ENCODE data around the gene ASCL4. TPM values are rescaled to one million over a fixed set of nuclear protein-coding genes. Genes with fewer than 3 reads are reported as not detected.

The ASCL4 gene
- total and polyA plus RNA-seq, 2 experiments from 2014 or later: not detected

DNA sequence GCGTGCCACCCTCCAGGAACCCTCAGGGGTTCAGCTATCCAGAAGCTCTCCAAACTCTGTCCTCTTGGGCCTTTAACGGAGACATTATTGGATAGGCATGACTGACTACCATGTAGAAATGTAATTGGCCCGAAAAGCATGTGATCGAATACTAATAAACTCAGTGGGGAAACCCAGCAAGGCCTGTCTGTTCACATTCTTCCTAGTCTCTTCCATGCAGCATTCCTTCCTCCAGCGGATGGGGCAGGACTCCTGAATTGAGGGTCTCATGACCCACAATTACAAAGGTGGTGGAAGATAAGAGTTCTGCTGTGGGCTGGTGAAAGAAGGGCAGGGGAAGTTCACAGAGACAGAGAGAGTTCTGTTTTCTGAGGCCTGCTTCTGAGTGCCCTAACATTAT lies 7.0 kb upstream of the ASCL4 start (continued):
- TF ChIP-seq REST (IDR thresholded peaks at IDR 0.05; ENCODE audit: unreplicated experiment) (no peak), ZNF331 (CRISPR knock-in tag; IDR thresholded peaks at IDR 0.05; ENCODE audit: low read depth) (no peak)

GRCh38 chr12:107775093-107775721 lies 703 bp downstream of the ASCL4 start:
- peaks cover 44% of the 10 kb centered on the region for H3K27me3 Mint-ChIP-seq (ENCODE audit: insufficient read depth, low read depth, poor library complexity)
- H3K27ac ChIP-seq (ENCODE audit: low read depth): no peak overlapping the region
- H4K20me1 ChIP-seq (replicated peaks; ENCODE audit: insufficient read depth): no peaks in the 10 kb centered on the region; the same call in 1 of the 2 replicates
- H3K4me1 Mint-ChIP-seq: peaks cover 9% of the 10 kb centered on the region; the same call in 2 of the 3 replicates
- peaks cover 78% of the 10 kb centered on the region for H3K27me3 ChIP-seq (ENCODE audit: insufficient read depth)
- peak overlapping the region; percentile 86 for H3K4me2 ChIP-seq
- H3K4me3 Mint-ChIP-seq: peak overlapping the region; percentile 72
- peak overlapping the region; percentile 71 for H3K4me3 ChIP-seq
- H2AFZ ChIP-seq: peak overlapping the region; percentile 87
- H3K79me2 ChIP-seq (replicated peaks; ENCODE audit: insufficient read depth): no peaks in the 10 kb centered on the region
- peak; percentile 97 for ATAC-seq
- H3K4me1 ChIP-seq (ENCODE audit: insufficient read depth): no peaks in the 10 kb centered on the region
- H3K36me3 ChIP-seq (ENCODE audit: insufficient read depth): no peaks in the 10 kb centered on the region
- no peaks in the 10 kb centered on the region for H3K36me3 Mint-ChIP-seq (ENCODE audit: low read depth)
- H3K9me2 ChIP-seq (ENCODE audit: insufficient read depth): no peaks in the 10 kb centered on the region
- 0 out of 2 replicates have a peak, but pooled peaks cover 5% of the 10 kb centered on the region for H3F3A ChIP-seq (replicated peaks; ENCODE audit: low read depth)
- peak; percentile 88 for DNase-seq (ENCODE audit: low spot score)
- H3K9me3 Mint-ChIP-seq: no peaks in the 10 kb centered on the region; the same call in 2 of the 3 replicates
- H3K27ac Mint-ChIP-seq: no peak overlapping the region
- TF ChIP-seq EZH2 (IDR thresholded peaks at IDR 0.05; ENCODE audit: low read depth, unreplicated experiment) (no peak), JUNB (IDR thresholded peaks at IDR 0.05; ENCODE audit: unreplicated experiment) (no peak), POLR2AphosphoS5 (IDR thresholded peaks at IDR 0.05; ENCODE audit: low read depth) (no peak), CTCF (conservative IDR thresholded peaks at IDR 0.05; ENCODE audit: low read depth in 2 of 2) (peak in 1 of 2 experiments; percentile 50; a peak in 3 of 4 replicates)
- TF ChIP-seq, protein P1, sequence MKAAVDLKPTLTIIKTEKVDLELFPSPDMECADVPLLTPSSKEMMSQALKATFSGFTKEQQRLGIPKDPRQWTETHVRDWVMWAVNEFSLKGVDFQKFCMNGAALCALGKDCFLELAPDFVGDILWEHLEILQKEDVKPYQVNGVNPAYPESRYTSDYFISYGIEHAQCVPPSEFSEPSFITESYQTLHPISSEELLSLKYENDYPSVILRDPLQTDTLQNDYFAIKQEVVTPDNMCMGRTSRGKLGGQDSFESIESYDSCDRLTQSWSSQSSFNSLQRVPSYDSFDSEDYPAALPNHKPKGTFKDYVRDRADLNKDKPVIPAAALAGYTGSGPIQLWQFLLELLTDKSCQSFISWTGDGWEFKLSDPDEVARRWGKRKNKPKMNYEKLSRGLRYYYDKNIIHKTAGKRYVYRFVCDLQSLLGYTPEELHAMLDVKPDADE (IDR thresholded peaks at IDR 0.05): no peak
- TF ChIP-seq, protein P2, sequence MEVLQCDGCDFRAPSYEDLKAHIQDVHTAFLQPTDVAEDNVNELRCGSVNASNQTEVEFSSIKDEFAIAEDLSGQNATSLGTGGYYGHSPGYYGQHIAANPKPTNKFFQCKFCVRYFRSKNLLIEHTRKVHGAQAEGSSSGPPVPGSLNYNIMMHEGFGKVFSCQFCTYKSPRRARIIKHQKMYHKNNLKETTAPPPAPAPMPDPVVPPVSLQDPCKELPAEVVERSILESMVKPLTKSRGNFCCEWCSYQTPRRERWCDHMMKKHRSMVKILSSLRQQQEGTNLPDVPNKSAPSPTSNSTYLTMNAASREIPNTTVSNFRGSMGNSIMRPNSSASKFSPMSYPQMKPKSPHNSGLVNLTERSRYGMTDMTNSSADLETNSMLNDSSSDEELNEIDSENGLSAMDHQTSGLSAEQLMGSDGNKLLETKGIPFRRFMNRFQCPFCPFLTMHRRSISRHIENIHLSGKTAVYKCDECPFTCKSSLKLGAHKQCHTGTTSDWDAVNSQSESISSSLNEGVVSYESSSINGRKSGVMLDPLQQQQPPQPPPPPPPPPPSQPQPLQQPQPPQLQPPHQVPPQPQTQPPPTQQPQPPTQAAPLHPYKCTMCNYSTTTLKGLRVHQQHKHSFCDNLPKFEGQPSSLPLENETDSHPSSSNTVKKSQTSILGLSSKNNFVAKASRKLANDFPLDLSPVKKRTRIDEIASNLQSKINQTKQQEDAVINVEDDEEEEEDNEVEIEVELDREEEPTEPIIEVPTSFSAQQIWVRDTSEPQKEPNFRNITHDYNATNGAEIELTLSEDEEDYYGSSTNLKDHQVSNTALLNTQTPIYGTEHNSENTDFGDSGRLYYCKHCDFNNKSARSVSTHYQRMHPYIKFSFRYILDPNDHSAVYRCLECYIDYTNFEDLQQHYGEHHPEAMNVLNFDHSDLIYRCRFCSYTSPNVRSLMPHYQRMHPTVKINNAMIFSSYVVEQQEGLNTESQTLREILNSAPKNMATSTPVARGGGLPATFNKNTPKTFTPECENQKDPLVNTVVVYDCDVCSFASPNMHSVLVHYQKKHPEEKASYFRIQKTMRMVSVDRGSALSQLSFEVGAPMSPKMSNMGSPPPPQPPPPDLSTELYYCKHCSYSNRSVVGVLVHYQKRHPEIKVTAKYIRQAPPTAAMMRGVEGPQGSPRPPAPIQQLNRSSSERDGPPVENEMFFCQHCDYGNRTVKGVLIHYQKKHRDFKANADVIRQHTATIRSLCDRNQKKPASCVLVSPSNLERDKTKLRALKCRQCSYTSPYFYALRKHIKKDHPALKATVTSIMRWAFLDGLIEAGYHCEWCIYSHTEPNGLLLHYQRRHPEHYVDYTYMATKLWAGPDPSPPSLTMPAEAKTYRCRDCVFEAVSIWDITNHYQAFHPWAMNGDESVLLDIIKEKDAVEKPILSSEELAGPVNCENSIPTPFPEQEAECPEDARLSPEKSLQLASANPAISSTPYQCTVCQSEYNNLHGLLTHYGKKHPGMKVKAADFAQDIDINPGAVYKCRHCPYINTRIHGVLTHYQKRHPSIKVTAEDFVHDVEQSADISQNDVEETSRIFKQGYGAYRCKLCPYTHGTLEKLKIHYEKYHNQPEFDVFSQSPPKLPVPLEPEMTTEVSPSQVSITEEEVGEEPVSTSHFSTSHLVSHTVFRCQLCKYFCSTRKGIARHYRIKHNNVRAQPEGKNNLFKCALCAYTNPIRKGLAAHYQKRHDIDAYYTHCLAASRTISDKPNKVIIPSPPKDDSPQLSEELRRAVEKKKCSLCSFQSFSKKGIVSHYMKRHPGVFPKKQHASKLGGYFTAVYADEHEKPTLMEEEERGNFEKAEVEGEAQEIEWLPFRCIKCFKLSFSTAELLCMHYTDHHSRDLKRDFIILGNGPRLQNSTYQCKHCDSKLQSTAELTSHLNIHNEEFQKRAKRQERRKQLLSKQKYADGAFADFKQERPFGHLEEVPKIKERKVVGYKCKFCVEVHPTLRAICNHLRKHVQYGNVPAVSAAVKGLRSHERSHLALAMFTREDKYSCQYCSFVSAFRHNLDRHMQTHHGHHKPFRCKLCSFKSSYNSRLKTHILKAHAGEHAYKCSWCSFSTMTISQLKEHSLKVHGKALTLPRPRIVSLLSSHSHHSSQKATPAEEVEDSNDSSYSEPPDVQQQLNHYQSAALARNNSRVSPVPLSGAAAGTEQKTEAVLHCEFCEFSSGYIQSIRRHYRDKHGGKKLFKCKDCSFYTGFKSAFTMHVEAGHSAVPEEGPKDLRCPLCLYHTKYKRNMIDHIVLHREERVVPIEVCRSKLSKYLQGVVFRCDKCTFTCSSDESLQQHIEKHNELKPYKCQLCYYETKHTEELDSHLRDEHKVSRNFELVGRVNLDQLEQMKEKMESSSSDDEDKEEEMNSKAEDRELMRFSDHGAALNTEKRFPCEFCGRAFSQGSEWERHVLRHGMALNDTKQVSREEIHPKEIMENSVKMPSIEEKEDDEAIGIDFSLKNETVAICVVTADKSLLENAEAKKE (CRISPR knock-in tag; IDR thresholded peaks at IDR 0.05): no peak
